DND-41 (cell line): Measurements from ENCODE around the gene P2RY2.

ENCODE experiments used
- EZH2 ChIP-seq: IDR thresholded peaks from 3 replicates; pipeline ENCODE4 v1.6.1; 2012; ENCODE audit warnings: borderline replicate concordance, low read depth, mild to moderate bottlenecking, moderate library complexity, low read length, inconsistent platforms; ENCODE audit not compliant: severe bottlenecking
- TF ChIP-seq, protein P1 (sequence below): IDR thresholded peaks from 2 replicates; pipeline ENCODE4 v1.5.1; 2012; ENCODE audit warnings: borderline replicate concordance, low read length, moderate library complexity, mild to moderate bottlenecking; ENCODE audit not compliant: poor library complexity, severe bottlenecking; ENCODE audit errors: extremely low read depth

GRCh38 chr11:73173755-73174494, 44.2 kb upstream of the P2RY2 start:
- TF ChIP-seq, protein P1, sequence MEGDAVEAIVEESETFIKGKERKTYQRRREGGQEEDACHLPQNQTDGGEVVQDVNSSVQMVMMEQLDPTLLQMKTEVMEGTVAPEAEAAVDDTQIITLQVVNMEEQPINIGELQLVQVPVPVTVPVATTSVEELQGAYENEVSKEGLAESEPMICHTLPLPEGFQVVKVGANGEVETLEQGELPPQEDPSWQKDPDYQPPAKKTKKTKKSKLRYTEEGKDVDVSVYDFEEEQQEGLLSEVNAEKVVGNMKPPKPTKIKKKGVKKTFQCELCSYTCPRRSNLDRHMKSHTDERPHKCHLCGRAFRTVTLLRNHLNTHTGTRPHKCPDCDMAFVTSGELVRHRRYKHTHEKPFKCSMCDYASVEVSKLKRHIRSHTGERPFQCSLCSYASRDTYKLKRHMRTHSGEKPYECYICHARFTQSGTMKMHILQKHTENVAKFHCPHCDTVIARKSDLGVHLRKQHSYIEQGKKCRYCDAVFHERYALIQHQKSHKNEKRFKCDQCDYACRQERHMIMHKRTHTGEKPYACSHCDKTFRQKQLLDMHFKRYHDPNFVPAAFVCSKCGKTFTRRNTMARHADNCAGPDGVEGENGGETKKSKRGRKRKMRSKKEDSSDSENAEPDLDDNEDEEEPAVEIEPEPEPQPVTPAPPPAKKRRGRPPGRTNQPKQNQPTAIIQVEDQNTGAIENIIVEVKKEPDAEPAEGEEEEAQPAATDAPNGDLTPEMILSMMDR = no peak
- TF ChIP-seq EZH2 = no peak
